22Rv1 (cell line): ENCODE measurements around the gene DDX5.
"Not testable (repeated sequence)": the region's sequence is repeated elsewhere in the genome, so short reads cannot be mapped to it uniquely, and the experiment has no call there.

ENCODE experiments used
- H3K27ac ChIP-seq: fragments of 450-650 bp; 2 replicates; pipeline ENCODE4 v1.5.1; 2017
- CTCF ChIP-seq: fragments of 450-650 bp; IDR thresholded peaks from 2 replicates; pipeline ENCODE4 v1.5.1; 2017; ENCODE audit warnings: mild to moderate bottlenecking
- ZFX ChIP-seq: fragments of 450-650 bp; IDR thresholded peaks from 2 replicates; pipeline ENCODE4 v1.6.1; 2017; ENCODE audit warnings: antibody characterized with exemption, borderline replicate concordance

DDX5 gene

DNA sequence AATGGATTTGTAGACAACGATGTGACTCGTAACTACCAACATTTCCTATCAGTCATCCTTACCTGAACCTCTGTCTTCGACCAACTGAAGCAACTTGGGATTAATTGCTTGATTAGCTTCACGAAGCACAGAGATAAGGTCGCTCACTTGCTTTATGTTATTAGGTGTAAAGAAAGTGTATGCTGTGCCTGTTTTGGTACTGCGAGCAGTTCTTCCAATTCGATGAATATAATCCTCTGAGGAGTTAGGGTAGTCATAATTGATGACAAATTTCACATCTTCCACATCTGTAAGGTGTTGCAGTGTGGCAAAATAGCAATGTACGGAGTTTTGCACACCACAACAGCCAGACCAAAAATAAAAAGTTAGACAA is 5.6 kb downstream of the DDX5 start:
- no peak for TF ChIP-seq ZFX
- no peak for TF ChIP-seq CTCF
- peak overlapping the region; percentile 27 for H3K27ac ChIP-seq

DNA sequence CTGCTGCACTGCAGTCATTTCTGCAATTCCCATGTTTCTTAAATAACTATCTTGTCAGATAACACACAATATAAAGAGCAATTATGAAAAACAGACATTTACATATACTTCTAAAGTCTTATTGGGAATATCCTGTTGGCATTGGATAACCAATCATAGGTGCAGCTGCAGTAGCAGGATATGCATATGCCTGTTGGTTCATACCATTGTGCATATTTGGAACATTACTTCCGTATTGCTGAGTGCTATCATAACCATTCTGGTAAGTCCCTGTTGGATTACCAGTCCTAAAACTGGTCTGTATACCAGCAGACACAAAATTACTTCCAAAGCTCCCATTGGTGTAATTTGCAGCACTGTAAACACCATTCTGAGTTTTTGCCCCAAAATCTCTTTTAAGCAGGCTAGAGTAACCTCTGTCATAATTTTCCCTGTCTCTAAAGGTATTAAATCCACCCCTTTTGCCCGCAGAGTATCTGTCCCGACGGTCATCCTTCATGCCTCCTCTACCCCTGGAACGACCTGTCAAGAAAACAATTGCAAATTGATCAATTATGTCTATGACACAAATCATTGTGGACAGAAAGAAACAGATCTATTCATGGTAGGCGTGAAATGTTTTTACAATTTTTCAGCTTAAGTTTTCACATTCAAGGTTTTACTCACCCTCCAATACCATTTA is 6.1 kb downstream of the DDX5 start:
- H3K27ac ChIP-seq, result peak overlapping the region; percentile 92

GRCh38 chr17:64498308-64499203 is 7.5 kb downstream of the DDX5 start:
- peak overlapping the region; percentile 92 for H3K27ac ChIP-seq
- TF ChIP-seq CTCF (no peak), ZFX (no peak)

More for the DNA sequence above, 6.1 kb downstream of the DDX5 start:
- no peak for TF ChIP-seq CTCF
- no peak for TF ChIP-seq ZFX

DNA sequence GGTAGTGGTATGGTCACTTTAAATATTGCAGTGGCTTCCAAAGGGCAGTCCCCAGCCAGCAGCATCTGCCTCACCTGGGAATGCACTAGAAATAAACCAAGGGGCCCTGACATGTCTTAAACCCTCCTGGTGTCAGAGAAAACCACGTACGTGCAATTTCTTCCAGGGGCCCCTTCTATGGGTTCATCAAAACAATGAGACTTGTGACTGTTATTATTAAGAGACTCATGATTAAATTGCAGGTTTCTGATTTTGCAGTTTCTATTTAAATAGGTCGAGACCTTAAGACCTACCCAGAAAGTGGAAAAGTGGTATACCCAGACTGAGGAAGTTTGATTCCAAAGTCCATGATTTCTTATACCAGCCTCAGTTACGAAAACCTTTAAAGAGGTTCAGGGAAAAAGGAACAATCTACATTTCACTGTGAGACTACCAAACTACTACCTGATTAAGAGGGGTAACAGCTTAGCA is 8.5 kb downstream of the DDX5 start:
- H3K27ac ChIP-seq, result peak overlapping the region; percentile 92
- TF ChIP-seq CTCF, result peak; percentile 31
- TF ChIP-seq ZFX, result no peak

GRCh38 chr17:64496786-64497564 is 9.1 kb downstream of the DDX5 start, which contains the start of gene POLG2:
POLG2 (minus strand) TSS chr17:64497054; CDS start chr17:64496968, 86 bp downstream.
- H3K27ac ChIP-seq, result peak within 1 kb of the TSS; percentile 92
- TF ChIP-seq CTCF (peak; percentile 68), ZFX (no peak)

GRCh38 chr17:64496348-64496785 is 9.7 kb downstream of the DDX5 start:
- no peak for TF ChIP-seq ZFX
- TF ChIP-seq CTCF, result no peak
- H3K27ac ChIP-seq, result peak overlapping the region; percentile 92

DNA sequence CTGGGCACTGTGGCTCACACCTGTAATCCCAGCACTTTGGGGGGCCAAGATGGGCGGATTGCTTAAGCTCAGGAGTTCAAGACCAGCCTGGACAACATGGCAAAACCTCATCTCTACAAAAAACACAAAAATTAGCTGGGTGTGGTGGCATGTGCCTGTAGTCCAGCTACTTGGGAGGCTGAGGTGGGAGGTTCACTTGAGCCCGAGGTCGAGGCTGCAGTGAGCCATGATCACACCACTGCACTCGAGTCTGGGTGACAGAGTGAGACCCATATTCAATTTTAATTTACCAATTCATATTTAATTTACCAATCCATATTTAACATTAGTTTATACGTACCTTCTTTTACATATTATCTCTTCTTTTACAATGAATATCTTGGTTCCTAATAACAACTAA is 10.8 kb downstream of the DDX5 start:
- not testable (repeated sequence) for H3K27ac ChIP-seq
